Bronchial epithelial cell (primary cell): ENCODE measurements around the gene REEP2. TPM values are rescaled to one million over a fixed set of nuclear protein-coding genes. Genes with fewer than 3 reads are reported as not detected.

Source experiments
- DNase-seq: peaks from one replicate; pipeline ENCODE4 v3.0.0-alpha.2; 2010; ENCODE audit warnings: low read depth
- FAIRE-seq: peaks from 2 replicates; lab custom pipeline; 2011; peaks lifted over from hg19 to GRCh38; lab: Jason Lieb, UNC
- H3K27me3 ChIP-seq: 2 replicates; pipeline ENCODE4 v1.5.1; 2011; ENCODE audit warnings: low read length; ENCODE audit not compliant: control insufficient read depth, insufficient read depth
- H3K36me3 ChIP-seq: 2 replicates; pipeline ENCODE4 v1.5.1; 2011; ENCODE audit warnings: low read length; ENCODE audit not compliant: control insufficient read depth, insufficient read depth
- H3K4me3 ChIP-seq: 2 replicates; pipeline ENCODE4 v1.5.1; 2011; ENCODE audit warnings: mild to moderate bottlenecking, low read depth, low read length, control low read depth
- total RNA-seq: library from RNA; depleted of rRNA; stranded (reverse); fragments of >200 nt; gene quantifications from 2 replicates; pipeline ENCODE4 v1.2.1, GENCODE V29; 2014
- TF ChIP-seq, protein P1 (sequence below): IDR thresholded peaks from 2 replicates; pipeline ENCODE4 v1.5.1; 2011; ENCODE audit warnings: mild to moderate bottlenecking, moderate library complexity, low read length, control low read depth, inconsistent platforms; ENCODE audit not compliant: insufficient read depth, severe bottlenecking

Gene REEP2
- total RNA-seq, 1 donor from 2014 or later = 2.4 TPM

DNA sequence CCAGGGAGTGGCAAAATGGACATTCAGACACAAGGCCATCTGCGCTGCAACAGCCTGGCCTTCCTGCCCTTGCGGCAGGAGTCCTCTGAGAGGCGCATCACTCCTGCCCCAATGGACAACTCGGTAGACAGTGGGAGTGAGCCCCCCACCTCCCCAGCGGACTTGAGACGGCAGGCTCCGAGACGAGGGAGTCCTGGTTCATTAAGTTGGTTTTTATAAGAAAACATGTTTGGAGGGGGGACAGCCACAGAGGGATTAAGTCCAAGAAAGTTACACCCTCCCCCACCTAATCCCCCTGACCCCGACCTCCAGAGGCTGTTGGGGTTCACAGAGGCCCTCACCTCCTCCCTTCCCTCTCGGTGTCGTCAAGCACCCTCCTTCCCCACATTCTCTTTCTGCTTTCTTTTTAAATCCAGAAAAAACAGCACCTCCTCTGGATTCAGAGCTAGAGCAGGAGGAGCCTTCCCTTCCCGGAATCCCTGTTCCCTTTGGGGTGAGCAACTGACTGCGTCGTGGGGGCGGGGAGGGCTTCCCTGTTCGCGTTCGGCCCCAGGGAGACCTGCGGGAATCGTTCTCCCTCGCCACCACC is 24.7 kb downstream of the REEP2 start:
- DNase-seq (no peak), FAIRE-seq (no peak)
- TF ChIP-seq, protein P1, sequence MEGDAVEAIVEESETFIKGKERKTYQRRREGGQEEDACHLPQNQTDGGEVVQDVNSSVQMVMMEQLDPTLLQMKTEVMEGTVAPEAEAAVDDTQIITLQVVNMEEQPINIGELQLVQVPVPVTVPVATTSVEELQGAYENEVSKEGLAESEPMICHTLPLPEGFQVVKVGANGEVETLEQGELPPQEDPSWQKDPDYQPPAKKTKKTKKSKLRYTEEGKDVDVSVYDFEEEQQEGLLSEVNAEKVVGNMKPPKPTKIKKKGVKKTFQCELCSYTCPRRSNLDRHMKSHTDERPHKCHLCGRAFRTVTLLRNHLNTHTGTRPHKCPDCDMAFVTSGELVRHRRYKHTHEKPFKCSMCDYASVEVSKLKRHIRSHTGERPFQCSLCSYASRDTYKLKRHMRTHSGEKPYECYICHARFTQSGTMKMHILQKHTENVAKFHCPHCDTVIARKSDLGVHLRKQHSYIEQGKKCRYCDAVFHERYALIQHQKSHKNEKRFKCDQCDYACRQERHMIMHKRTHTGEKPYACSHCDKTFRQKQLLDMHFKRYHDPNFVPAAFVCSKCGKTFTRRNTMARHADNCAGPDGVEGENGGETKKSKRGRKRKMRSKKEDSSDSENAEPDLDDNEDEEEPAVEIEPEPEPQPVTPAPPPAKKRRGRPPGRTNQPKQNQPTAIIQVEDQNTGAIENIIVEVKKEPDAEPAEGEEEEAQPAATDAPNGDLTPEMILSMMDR = no peak
- Histone ChIP-seq H3K27me3 (no peaks in the 10 kb centered on the region), H3K4me3 (peak overlapping the region; percentile 68), H3K36me3 (peaks cover 21% of the 10 kb centered on the region)

DNA sequence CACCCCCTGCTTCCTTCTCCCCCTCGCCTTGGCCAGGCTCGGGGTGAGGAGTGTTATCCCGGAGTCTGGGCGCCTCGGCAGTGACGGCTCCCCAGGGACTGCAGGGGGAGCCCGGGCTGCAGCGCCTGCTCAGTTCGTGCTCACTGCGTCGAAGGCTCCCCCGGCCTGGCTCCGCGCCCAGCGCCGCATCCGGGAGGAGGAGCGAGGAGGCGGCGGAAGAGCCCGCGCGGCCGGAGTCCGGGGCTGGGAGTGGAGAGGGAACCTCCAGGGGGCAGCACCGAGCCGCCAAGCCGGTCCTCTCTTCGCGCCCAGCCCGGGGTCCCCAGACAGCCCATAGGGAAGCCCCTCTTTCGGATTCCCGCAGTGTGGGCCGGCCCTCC is 25.1 kb downstream of the REEP2 start:
- DNase-seq (peak; percentile 85), FAIRE-seq (no peak)
- Histone ChIP-seq H3K27me3 (no peaks in the 10 kb centered on the region), H3K36me3 (peaks cover 21% of the 10 kb centered on the region), H3K4me3 (peak overlapping the region; percentile 68)
- TF ChIP-seq, protein P1 = peak; percentile 84

- TF ChIP-seq, protein P1 = no peak
- peaks cover 21% of the 10 kb centered on the region for H3K36me3 ChIP-seq
- H3K4me3 ChIP-seq = peak overlapping the region; percentile 68
- DNase-seq = peak; percentile 92
- no peak for FAIRE-seq
- no peaks in the 10 kb centered on the region for H3K27me3 ChIP-seq
Observed at GRCh38 chr5:138464388-138465260, 25.8 kb downstream of the REEP2 start.

DNA sequence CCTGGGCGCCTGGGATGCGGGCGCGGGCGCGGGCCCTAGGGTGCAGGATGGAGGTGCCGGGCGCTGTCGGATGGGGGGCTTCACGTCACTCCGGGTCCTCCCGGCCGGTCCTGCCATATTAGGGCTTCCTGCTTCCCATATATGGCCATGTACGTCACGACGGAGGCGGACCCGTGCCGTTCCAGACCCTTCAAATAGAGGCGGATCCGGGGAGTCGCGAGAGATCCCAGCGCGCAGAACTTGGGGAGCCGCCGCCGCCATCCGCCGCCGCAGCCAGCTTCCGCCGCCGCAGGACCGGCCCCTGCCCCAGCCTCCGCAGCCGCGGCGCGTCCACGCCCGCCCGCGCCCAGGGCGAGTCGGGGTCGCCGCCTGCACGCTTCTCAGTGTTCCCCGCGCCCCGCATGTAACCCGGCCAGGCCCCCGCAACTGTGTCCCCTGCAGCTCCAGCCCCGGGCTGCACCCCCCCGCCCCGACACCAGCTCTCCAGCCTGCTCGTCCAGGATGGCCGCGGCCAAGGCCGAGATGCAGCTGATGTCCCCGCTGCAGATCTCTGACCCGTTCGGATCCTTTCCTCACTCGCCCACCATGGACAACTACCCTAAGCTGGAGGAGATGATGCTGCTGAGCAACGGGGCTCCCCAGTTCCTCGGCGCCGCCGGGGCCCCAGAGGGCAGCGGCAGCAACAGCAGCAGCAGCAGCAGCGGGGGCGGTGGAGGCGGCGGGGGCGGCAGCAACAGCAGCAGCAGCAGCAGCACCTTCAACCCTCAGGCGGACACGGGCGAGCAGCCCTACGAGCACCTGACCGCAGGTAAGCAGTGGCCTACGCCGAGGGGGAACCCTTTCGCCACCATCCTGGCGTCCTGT is 26.6 kb downstream of the REEP2 start, which contains the start of gene EGR1:
TSS of gene EGR1 (plus strand) at position 219 of the 864 bp plus-strand sequence. CDS start at position 502, 283 bp downstream.
- H3K27me3 ChIP-seq = no peaks in the 10 kb centered on the region
- TF ChIP-seq, protein P1 = no peak
- FAIRE-seq = no peak
- H3K4me3 ChIP-seq = peak within 1 kb of the TSS; percentile 68
- peaks cover 21% of the 10 kb centered on the region for H3K36me3 ChIP-seq
- DNase-seq = peak; percentile 78

DNA sequence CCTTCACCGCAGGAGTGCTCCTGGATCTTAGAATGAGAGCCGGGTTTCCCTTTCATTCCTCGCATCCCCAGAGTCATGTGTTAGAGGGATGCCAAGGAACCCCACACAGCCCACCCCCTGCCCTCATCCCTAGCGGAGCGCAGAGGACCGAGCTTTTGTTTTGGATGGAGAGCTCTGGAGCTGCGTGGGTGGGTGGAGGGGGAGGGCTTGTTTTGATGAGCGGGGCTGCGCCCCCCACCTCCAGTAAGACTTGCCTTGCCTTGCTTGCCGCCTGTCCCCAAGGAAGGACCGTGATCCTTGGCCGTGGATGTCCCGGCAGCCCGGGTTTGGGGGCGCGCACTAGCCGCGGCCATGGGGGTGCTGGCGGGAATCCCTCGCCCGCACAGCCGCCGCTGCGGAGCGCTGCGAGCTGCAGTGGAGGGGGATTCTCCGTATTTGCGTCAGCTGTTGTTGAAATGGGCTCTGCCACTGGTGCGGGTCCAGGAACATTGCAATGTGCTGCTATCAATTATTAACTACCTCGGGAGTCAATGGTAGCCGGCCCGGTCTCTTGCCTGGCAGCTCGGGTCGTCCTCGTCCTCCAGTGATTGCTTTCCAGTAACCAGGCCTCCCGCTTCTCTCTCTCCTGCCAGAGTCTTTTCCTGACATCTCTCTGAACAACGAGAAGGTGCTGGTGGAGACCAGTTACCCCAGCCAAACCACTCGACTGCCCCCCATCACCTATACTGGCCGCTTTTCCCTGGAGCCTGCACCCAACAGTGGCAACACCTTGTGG is 27.5 kb downstream of the REEP2 start:
- peak; percentile 36 for FAIRE-seq
- peaks cover 21% of the 10 kb centered on the region for H3K36me3 ChIP-seq
- DNase-seq = no peak
- TF ChIP-seq, protein P1 = no peak
- no peaks in the 10 kb centered on the region for H3K27me3 ChIP-seq
- peak overlapping the region; percentile 68 for H3K4me3 ChIP-seq
